Endometrial microvascular endothelial cells (primary cell): ENCODE measurements around the gene HMGB1. TPM values are rescaled to one million over a fixed set of nuclear protein-coding genes. Genes with fewer than 3 reads are reported as not detected.

Experiments used
- in situ Hi-C: cut with HindIII; loops from 2 replicates; pipeline ENCODE4 v1.10.0; 2017; ENCODE audit warnings: low sequenced_read_pairs, low pct_unique_long_range_greater_than_20kb; ENCODE audit errors: inconsistent ontology term
- total RNA-seq: library from RNA; depleted of rRNA; stranded (reverse); fragments of >200 nt; gene quantifications from one replicate; pipeline ENCODE4 v1.2.3, GENCODE V29; 2015; ENCODE audit errors: inconsistent ontology term

The HMGB1 gene
- total RNA-seq, 1 donor from 2014 or later: 600 TPM

- in situ Hi-C loops: no loop called here
These were observed 53.4 kb downstream of the HMGB1 start for GRCh38 chr13:30412346-30412745.

DNA sequence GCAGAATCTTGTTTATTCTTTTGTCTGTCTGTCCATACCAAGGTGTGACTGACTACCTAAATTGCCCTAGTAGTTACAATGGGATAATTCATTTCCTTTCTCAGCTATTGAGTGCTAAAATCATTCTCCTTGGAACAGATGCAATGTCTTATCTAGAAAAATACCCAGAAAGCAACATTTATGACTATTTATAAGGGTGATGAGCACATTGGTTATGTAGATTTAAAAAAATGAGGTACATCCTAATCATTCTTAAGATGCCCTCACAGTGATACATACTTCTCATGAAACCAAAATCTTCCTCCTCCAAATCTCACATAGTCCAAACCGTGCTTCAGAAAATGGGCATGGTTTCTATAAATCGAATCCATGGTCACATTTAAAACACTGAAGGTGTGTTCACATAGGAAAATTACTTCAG is 55.0 kb downstream of the HMGB1 start:
- in situ Hi-C loops: no loop called here

DNA sequence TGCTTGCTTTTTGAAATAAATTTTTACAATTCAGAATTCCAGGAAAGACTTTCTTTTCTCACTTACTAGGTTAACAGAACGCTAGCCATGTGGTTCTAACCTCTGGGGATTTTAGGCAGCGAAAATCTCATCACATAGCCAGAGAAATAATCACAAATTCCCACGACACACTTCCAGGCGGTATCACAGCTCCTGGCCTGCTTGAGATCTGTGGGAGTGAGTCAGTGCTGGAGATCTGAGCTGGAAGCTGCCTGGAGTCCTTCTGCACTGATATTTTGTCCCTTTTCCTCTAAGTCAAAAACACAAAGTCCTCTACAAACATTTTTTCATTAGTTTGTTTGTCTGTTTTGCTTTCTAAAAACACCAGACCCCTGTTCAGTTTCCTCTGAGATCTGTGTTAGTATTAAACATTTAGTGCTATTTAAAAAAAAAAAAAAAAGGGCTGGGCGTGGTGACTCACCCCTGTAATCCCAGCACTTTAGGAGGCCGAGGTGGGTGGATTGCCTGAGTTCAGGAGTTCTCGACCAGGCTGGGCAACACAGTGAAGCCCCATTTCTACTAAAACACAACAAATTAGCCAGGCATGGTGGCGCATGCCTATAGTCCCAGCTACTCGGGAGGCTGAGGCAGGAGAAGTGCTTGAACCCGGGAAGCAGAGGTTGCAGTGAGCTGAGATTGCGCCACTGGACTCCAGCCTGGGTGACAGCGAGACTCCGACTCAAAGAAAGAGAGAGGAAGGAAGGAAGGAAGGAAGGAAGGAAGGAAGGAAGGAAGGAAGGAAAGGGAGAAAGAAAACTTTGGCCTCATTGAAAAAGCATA is 55.6 kb downstream of the HMGB1 start:
- in situ Hi-C loops: no loop called here

DNA sequence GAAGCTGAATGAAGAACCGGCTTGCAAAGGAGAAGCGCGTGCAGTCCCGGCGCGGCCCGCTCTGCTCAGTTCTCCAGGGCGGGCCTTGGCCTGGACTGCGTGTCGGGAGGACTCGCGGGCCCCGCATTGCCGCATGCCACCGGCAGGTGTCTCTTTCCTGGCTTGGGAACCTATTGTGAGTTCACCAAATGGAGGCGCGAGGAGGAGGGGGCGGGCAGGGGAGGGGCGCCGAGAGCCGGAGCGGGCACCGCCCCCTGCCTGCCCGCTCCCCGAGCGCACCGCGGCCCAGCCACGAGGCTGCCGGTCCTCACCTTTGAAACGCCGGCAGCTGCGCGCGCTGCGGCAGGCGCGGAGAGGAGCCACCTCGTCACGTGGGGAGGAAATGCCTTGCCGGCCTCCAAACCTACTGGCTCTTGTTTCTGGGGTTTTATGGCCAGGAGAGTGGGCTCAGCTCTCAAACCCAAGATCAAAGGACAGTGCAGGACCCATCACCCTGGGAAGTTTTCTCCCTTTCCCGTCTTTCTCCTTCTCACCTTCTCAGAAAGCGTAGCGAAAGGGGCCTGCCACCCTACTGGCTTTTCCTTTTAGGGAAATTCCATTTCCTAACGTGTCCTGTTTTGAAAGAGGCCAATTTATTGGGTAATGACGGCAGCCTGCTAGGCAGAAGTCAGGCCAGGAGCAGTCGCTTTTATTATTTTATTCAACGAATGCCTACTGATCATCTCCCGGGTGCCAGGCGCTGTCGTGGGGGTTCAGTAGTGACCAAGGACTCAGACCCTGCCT is 57.2 kb downstream of the HMGB1 start:
- in situ Hi-C loops: no loop called here

- in situ Hi-C loops: no loop called here
These were observed 58.8 kb downstream of the HMGB1 start for GRCh38 chr13:30406779-30407416.

Other genes with a start within 250 kb of the HMGB1 start
- gene KATNAL1, start 158.4 kb downstream of the HMGB1 start, total RNA-seq: 13.7 TPM
- not detected for gene UBE2L5, start 43.4 kb downstream of the HMGB1 start, total RNA-seq
- 22.4 TPM for gene USPL1, start 152.0 kb upstream of the HMGB1 start, total RNA-seq